ENCODE data around the gene GRIN2A. TPM values are rescaled to one million over a fixed set of nuclear protein-coding genes. Genes with fewer than 3 reads are reported as not detected.
A peak's percentile ranks its signal among the peaks of the same experiment; 100 is the strongest.

GRIN2A gene
- total and polyA plus RNA-seq, 2 of the 8 experiments (the other 6 are each of a cell fraction or from before 2014, with no cell fraction given): 0.18 to 1.8 TPM

DNA sequence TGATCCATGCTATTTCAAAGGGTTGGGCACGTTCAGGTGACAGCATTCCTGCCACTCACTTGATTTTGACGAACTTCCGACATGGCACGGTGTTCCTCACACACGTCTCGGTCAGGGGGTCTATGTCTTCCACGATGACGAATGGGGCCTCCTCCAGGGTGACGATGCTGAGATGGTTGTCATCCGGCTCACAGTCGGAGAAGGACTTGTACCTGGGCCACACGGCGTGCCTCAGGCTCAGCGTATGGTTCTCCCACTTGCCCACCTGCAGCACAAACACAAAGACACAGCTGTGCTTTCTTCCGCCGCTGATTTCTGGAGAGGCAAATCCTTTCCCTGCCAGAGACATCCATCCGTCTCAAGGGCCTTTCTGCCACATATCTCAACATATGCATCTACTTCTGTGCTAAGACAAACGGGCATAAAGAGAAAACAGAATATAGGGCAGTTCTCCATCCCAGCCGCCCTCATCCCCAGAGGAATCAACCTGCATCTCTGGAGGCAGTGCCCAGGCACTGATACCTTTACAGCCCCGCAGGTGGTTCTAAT lies 332.5 kb downstream of the GRIN2A start:
- Histone ChIP-seq H4K8ac (ENCODE audit: extremely low read depth, insufficient read depth, low read length) (no peak overlapping the region), H3K4me2 (ENCODE audit: insufficient read depth in 1 of 2, low read depth in 2 of 2, low read length in 2 of 2) (no peak overlapping the region), H2BK15ac (ENCODE audit: low read length) (no peak overlapping the region), H3K4me3 (ENCODE audit: extremely low read depth in 1 of 4, insufficient read depth in 2 of 4, low read depth in 3 of 4, low read length in 4 of 4) (no peak overlapping the region), H3K14ac (ENCODE audit: insufficient read length) (no peak overlapping the region), H3K27ac (ENCODE audit: low read depth, low read length) (no peak overlapping the region), H3K27me3 (replicated peaks in 1 of 4; ENCODE audit: control insufficient read depth in 3 of 4, extremely low read depth in 1 of 4, insufficient read depth in 3 of 4, low read length in 3 of 4) (no peaks in the 10 kb centered on the region), H4K91ac (replicated peaks; ENCODE audit: insufficient read length, low read length) (no peak overlapping the region), H3K9me3 (ENCODE audit: insufficient read depth in 2 of 2, low read depth in 1 of 2, low read length in 1 of 2) (peaks cover 0 to 2% of the 10 kb centered on the region in 2 experiments; a peak in 1 of 4 replicates), H3K79me1 (ENCODE audit: low read depth, low read length) (no peaks in the 10 kb centered on the region), H2BK20ac (ENCODE audit: low read length) (no peak overlapping the region), H2AK5ac (ENCODE audit: low read depth, low read length) (no peak overlapping the region), H3K4me1 (replicated peaks in 1 of 4; ENCODE audit: control insufficient read depth in 3 of 4, insufficient read depth in 4 of 4, low read length in 3 of 4) (no peaks in the 10 kb centered on the region; a peak in 1 of 7 replicates), H2AFZ (ENCODE audit: low read length) (peak overlapping the region; percentile 3; the same call in 1 of the 2 replicates), H3K4ac (replicated peaks; ENCODE audit: insufficient read length, low read depth, low read length) (no peak overlapping the region), H3K23me2 (ENCODE audit: low read depth, low read length) (no peaks in the 10 kb centered on the region), H4K20me1 (replicated peaks in 1 of 2; ENCODE audit: control insufficient read depth in 1 of 2, insufficient read depth in 2 of 2, low read length in 2 of 2) (no peaks in the 10 kb centered on the region), H3K23ac (ENCODE audit: insufficient read length) (no peak overlapping the region), H2BK5ac (ENCODE audit: low read depth, low read length) (no peak overlapping the region), H2BK12ac (ENCODE audit: low read depth, low read length) (no peak overlapping the region; the same call in 1 of the 2 replicates), H3K56ac (replicated peaks; ENCODE audit: insufficient read length, low read depth, low read length) (no peak overlapping the region), H2BK120ac (replicated peaks; ENCODE audit: low read depth, low read length) (no peak overlapping the region), H3K18ac (ENCODE audit: extremely low read depth, low read length) (no peak overlapping the region), H3K36me3 (ENCODE audit: control insufficient read depth in 2 of 4, insufficient read depth in 4 of 4, low read length in 3 of 4) (no peaks in the 10 kb centered on the region), H4K5ac (ENCODE audit: insufficient read length, low read depth, low read length) (no peak overlapping the region), H3K9ac (replicated peaks in 1 of 4; ENCODE audit: extremely low read depth in 1 of 4, low read depth in 3 of 4, low read length in 3 of 4) (no peak overlapping the region), H3K79me2 (ENCODE audit: control insufficient read depth in 1 of 2, insufficient read depth in 2 of 2, low read length in 2 of 2) (no peaks in the 10 kb centered on the region)
- DNase-seq (ENCODE audit: low read depth in 1 of 2, low spot score in 2 of 2) (no peak), FAIRE-seq (no peak)
- ChIA-PET POLR2A (ENCODE audit: partially characterized antibody) (no interaction called here), CTCF (ENCODE audit: partially characterized antibody) (no interaction called here)
- TF ChIP-seq HDAC2 (IDR thresholded peaks at IDR 0.05; ENCODE audit: borderline replicate concordance in 1 of 2, low read depth in 2 of 2, low read length in 2 of 2) (no peak), RAD21 (IDR thresholded peaks at IDR 0.05 in 1 of 2, conservative IDR thresholded peaks at IDR 0.05 in 1 of 2; ENCODE audit: low read depth in 2 of 2, low read length in 2 of 2) (no peak), KDM5A (IDR thresholded peaks at IDR 0.05; ENCODE audit: low read length) (no peak), CBX5 (IDR thresholded peaks at IDR 0.05; ENCODE audit: low read depth, low read length) (no peak), KDM1A (IDR thresholded peaks at IDR 0.05; ENCODE audit: borderline replicate concordance, low read length) (no peak), YY1 (IDR thresholded peaks at IDR 0.05; ENCODE audit: low read depth, low read length) (no peak), ZNF274 (IDR thresholded peaks at IDR 0.05; ENCODE audit: borderline replicate concordance, extremely low read depth, low read length) (no peak), SP2 (IDR thresholded peaks at IDR 0.05; ENCODE audit: low read length) (no peak), RNF2 (IDR thresholded peaks at IDR 0.05; ENCODE audit: borderline replicate concordance, low read depth, low read length, missing control alignments, poor library complexity, severe bottlenecking) (no peak), EP300 (IDR thresholded peaks at IDR 0.05; ENCODE audit: borderline replicate concordance in 1 of 2, low read depth in 2 of 2, low read length in 2 of 2) (no peak), ASH2L (IDR thresholded peaks at IDR 0.05; ENCODE audit: low read length) (no peak)
- 92% methylated on average over 20 of the region's 20 CpGs; no CpG with 5 or more reads in 1 of the 2 experiments for WGBS, 2 experiments (ENCODE audit: extremely low coverage in 1 of 2, insufficient coverage in 1 of 2, insufficient read length in 1 of 2, insufficient replicate concordance in 2 of 2, low coverage in 1 of 2, low lambda C conversion rate in 2 of 2, missing lambda C conversion rate in 1 of 2)
